ENCODE results near the gene PPIF. TPM values are rescaled to one million over a fixed set of nuclear protein-coding genes. Genes with fewer than 3 reads are reported as not detected.
"Not testable (repeated sequence)": the region's sequence is repeated elsewhere in the genome, so short reads cannot be mapped to it uniquely, and the experiment has no call there.

Gene PPIF
- total RNA-seq, 1 experiment from 2014 or later = 203 TPM

- peaks cover 26% of the 10 kb centered on the region for H3K4me1 ChIP-seq (replicated peaks; ENCODE audit: insufficient read depth)
- DNase-seq = no peak
- H3K9me2 ChIP-seq (ENCODE audit: insufficient read depth) = no peaks in the 10 kb centered on the region
- peaks cover 26% of the 10 kb centered on the region for H3F3A ChIP-seq (ENCODE audit: insufficient read depth, low read depth)
- H4K20me1 ChIP-seq (ENCODE audit: insufficient read depth) = no peaks in the 10 kb centered on the region
- TF ChIP-seq, protein P1, sequence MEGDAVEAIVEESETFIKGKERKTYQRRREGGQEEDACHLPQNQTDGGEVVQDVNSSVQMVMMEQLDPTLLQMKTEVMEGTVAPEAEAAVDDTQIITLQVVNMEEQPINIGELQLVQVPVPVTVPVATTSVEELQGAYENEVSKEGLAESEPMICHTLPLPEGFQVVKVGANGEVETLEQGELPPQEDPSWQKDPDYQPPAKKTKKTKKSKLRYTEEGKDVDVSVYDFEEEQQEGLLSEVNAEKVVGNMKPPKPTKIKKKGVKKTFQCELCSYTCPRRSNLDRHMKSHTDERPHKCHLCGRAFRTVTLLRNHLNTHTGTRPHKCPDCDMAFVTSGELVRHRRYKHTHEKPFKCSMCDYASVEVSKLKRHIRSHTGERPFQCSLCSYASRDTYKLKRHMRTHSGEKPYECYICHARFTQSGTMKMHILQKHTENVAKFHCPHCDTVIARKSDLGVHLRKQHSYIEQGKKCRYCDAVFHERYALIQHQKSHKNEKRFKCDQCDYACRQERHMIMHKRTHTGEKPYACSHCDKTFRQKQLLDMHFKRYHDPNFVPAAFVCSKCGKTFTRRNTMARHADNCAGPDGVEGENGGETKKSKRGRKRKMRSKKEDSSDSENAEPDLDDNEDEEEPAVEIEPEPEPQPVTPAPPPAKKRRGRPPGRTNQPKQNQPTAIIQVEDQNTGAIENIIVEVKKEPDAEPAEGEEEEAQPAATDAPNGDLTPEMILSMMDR (conservative IDR thresholded peaks at IDR 0.05) = no peak
- TF ChIP-seq EZH2 (IDR thresholded peaks at IDR 0.05; ENCODE audit: low read depth) = no peak
- no peaks in the 10 kb centered on the region for H3K36me3 ChIP-seq (ENCODE audit: low read depth)
- H3K27ac ChIP-seq = no peak overlapping the region
- no TSS peak for BruUV-seq (replicated peaks)
- H3K4me3 ChIP-seq = no peak overlapping the region
- H3K27me3 ChIP-seq (ENCODE audit: insufficient read depth, low read depth) = no peaks in the 10 kb centered on the region
- intact Hi-C loops (cut with micrococcal nuclease; ENCODE audit: unreplicated experiment) = no loop called here
- ChIA-PET CTCF (interaction anchor here (0.7 to 1.0 kb wide), 2 partner anchors 10 to 135 kb away, joined by 3 read pairs; no protein-coding TSS in a partner anchor), POLR2A (ENCODE audit: unreplicated experiment) (no interaction called here)
- H3K4me2 ChIP-seq = no peak overlapping the region
- no peaks in the 10 kb centered on the region for H3K9me3 ChIP-seq (ENCODE audit: insufficient read depth, low read depth)
- no peaks in the 10 kb centered on the region for H3K79me2 ChIP-seq (ENCODE audit: low read depth)
- H2AFZ ChIP-seq = no peak overlapping the region
These were observed 11.6 kb upstream of the PPIF start for GRCh38 chr10:79335470-79336235.

- H4K20me1 ChIP-seq (ENCODE audit: insufficient read depth) = no peaks in the 10 kb centered on the region
- H3F3A ChIP-seq (ENCODE audit: insufficient read depth, low read depth) = peaks cover 20% of the 10 kb centered on the region
- BruUV-seq (replicated peaks) = no TSS peak
- H3K79me2 ChIP-seq (ENCODE audit: low read depth) = no peaks in the 10 kb centered on the region
- no peak overlapping the region for H3K4me2 ChIP-seq
- peaks cover 22% of the 10 kb centered on the region for H3K4me1 ChIP-seq (replicated peaks; ENCODE audit: insufficient read depth)
- POLR2A ChIA-PET (ENCODE audit: unreplicated experiment) = no interaction called here
- no peak overlapping the region for H3K4me3 ChIP-seq
- no peak overlapping the region for H2AFZ ChIP-seq
- H3K9me3 ChIP-seq (ENCODE audit: insufficient read depth, low read depth) = no peaks in the 10 kb centered on the region
- CTCF ChIA-PET = no interaction called here
- no peaks in the 10 kb centered on the region for H3K36me3 ChIP-seq (ENCODE audit: low read depth)
- no peak for DNase-seq
- TF ChIP-seq, protein P1 (conservative IDR thresholded peaks at IDR 0.05) = no peak
- TF ChIP-seq EZH2 (IDR thresholded peaks at IDR 0.05; ENCODE audit: low read depth) = no peak
- H3K9me2 ChIP-seq (ENCODE audit: insufficient read depth) = no peaks in the 10 kb centered on the region
- H3K27me3 ChIP-seq (ENCODE audit: insufficient read depth, low read depth) = no peaks in the 10 kb centered on the region
- H3K27ac ChIP-seq = no peak overlapping the region
- intact Hi-C loops (cut with micrococcal nuclease; ENCODE audit: unreplicated experiment) = no loop called here
These were observed 11.0 kb upstream of the PPIF start for GRCh38 chr10:79336276-79336675.

- Histone ChIP-seq H3K79me2 (ENCODE audit: low read depth) (no peaks in the 10 kb centered on the region), H4K20me1 (ENCODE audit: insufficient read depth) (no peaks in the 10 kb centered on the region), H3K36me3 (ENCODE audit: low read depth) (no peaks in the 10 kb centered on the region), H3F3A (ENCODE audit: insufficient read depth, low read depth) (peaks cover 16% of the 10 kb centered on the region), H3K4me2 (no peak overlapping the region), H3K9me2 (ENCODE audit: insufficient read depth) (no peaks in the 10 kb centered on the region), H3K27ac (no peak overlapping the region), H2AFZ (no peak overlapping the region), H3K4me1 (replicated peaks; ENCODE audit: insufficient read depth) (peaks cover 17% of the 10 kb centered on the region), H3K27me3 (ENCODE audit: insufficient read depth, low read depth) (no peaks in the 10 kb centered on the region), H3K9me3 (ENCODE audit: insufficient read depth, low read depth) (no peaks in the 10 kb centered on the region), H3K4me3 (no peak overlapping the region)
- TF ChIP-seq, protein P1 (conservative IDR thresholded peaks at IDR 0.05) = no peak
- no peak for TF ChIP-seq EZH2 (IDR thresholded peaks at IDR 0.05; ENCODE audit: low read depth)
- ChIA-PET CTCF (no interaction called here), POLR2A (ENCODE audit: unreplicated experiment) (no interaction called here)
- no TSS peak for BruUV-seq (replicated peaks)
- intact Hi-C loops (cut with micrococcal nuclease; ENCODE audit: unreplicated experiment) = no loop called here
- DNase-seq = no peak
These were observed 10.5 kb upstream of the PPIF start for GRCh38 chr10:79336739-79337138.

GRCh38 chr10:79337783-79338469, 9.3 kb upstream of the PPIF start:
- H3K4me1 ChIP-seq (replicated peaks; ENCODE audit: insufficient read depth) = peaks cover 14% of the 10 kb centered on the region
- H3K9me3 ChIP-seq (ENCODE audit: insufficient read depth, low read depth); H3K36me3 ChIP-seq (ENCODE audit: low read depth); DNase-seq; intact Hi-C loops (cut with micrococcal nuclease; ENCODE audit: unreplicated experiment); H3K27ac ChIP-seq; H3K4me3 ChIP-seq; H3K9me2 ChIP-seq (ENCODE audit: insufficient read depth); H2AFZ ChIP-seq; H3K79me2 ChIP-seq (ENCODE audit: low read depth); H3K27me3 ChIP-seq (ENCODE audit: insufficient read depth, low read depth); BruUV-seq (replicated peaks); H3K4me2 ChIP-seq; CTCF ChIA-PET; H4K20me1 ChIP-seq (ENCODE audit: insufficient read depth): not testable (repeated sequence)
- H3F3A ChIP-seq (ENCODE audit: insufficient read depth, low read depth) = peaks cover 14% of the 10 kb centered on the region
- POLR2A ChIA-PET (ENCODE audit: unreplicated experiment) = interaction anchor here (0.8 kb wide), 1 partner anchor 891 kb away, joined by 3 read pairs; no protein-coding TSS in a partner anchor
